NT2/D1 (cell line): ENCODE results near the gene ZBTB42.

ENCODE experiments used
- SUZ12 ChIP-seq: IDR thresholded peaks from 2 replicates; pipeline ENCODE4 v1.6.1; 2011; ENCODE audit not compliant: insufficient read length, insufficient read depth; ENCODE audit errors: extremely low read depth
- YY1 ChIP-seq: IDR thresholded peaks from 2 replicates; pipeline ENCODE4 v1.6.1; 2011; ENCODE audit not compliant: insufficient read length, insufficient read depth
- ZNF274 ChIP-seq: IDR thresholded peaks from 2 replicates; pipeline ENCODE4 v1.6.1; 2011; ENCODE audit warnings: mild to moderate bottlenecking, low read depth, low read length

- TF ChIP-seq ZNF274 (no peak), SUZ12 (no peak), YY1 (no peak)
Measured at GRCh38 chr14:104784846-104785707, 15.8 kb upstream of the ZBTB42 start.
